ENCODE data around the gene LRP3. TPM values are rescaled to one million over a fixed set of nuclear protein-coding genes. Genes with fewer than 3 reads are reported as not detected.

LRP3 gene
- polyA plus RNA-seq, 3 donors: 1.4 to 11.9 (median 4.1) TPM

DNA sequence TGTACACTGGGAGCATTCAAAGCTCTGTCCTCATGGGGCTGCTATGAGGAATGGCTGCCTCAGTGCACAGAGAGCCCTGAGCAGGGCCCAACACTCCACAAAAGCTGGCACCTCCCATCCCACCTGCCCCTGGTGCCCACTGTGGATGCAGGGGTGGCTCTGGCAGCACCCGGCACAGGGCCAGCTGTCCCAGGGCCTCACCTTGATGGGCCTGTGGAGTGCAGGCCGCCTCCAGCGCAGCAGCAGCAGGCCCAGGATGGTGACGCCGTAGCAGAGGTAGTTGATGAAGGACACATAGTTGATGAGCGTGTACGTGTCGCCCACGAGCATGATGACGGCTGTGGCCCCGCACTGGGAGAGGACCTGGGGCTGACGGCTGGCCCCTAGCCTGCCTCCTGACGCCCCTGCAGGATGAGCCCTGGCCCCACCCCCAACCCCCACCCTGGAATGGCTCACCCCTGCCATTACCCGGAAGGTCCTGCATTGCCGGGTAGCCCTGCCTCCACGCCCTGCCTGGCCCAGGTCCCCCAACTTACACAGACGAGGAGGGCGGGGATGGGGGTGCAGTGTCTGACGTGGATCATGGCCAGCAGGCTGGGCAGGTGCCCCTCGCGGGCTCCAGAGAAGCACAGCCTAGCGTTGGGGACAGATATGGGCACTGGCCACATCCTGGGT is 16.3 kb downstream of the LRP3 start:
- H3K4me1 Mint-ChIP-seq: peaks cover 10% of the 10 kb centered on the region
- Histone ChIP-seq H3K36me3 (replicated peaks in 1 of 2; ENCODE audit: control insufficient read depth in 1 of 2, insufficient read depth in 2 of 2, low read length in 2 of 2) (peaks cover 20 to 25% of the 10 kb centered on the region in 2 donors), H3K4me1 (ENCODE audit: control insufficient read depth in 1 of 2, insufficient read depth in 2 of 2, low read length in 2 of 2) (peaks cover 12 to 13% of the 10 kb centered on the region in 2 donors), H3K27me3 (ENCODE audit: control insufficient read depth in 2 of 2, insufficient read depth in 2 of 2, low read length in 2 of 2) (no peaks in the 10 kb centered on the region), H3K27ac (ENCODE audit: low read depth in 1 of 2, low read length in 2 of 2) (no peak overlapping the region), H3K9ac (ENCODE audit: insufficient read depth, low read length, poor library complexity, severe bottlenecking) (no peak overlapping the region), H2AFZ (ENCODE audit: insufficient read depth, low read depth, low read length, poor library complexity, severe bottlenecking) (no peak overlapping the region), H4K20me1 (ENCODE audit: insufficient read depth, low read length) (no peaks in the 10 kb centered on the region), H3K4me2 (replicated peaks; ENCODE audit: extremely low read depth, low read length, poor library complexity, severe bottlenecking) (no peak overlapping the region), H3K9me3 (replicated peaks in 1 of 2; ENCODE audit: control insufficient read depth in 1 of 2, insufficient read depth in 1 of 2, low read length in 2 of 2) (no peaks in the 10 kb centered on the region), H3K4me3 (replicated peaks in 1 of 3; ENCODE audit: low read depth in 2 of 3, low read length in 3 of 3) (no peak overlapping the region), H3K79me2 (ENCODE audit: insufficient read depth, low read length) (no peaks in the 10 kb centered on the region)
- no peak overlapping the region for H3K4me3 Mint-ChIP-seq
- no peaks in the 10 kb centered on the region for H3K27me3 Mint-ChIP-seq (ENCODE audit: low read depth in 3 of 3)
- no peak for DNase-seq
- peaks cover 5 to 20% of the 10 kb centered on the region in 2 donors for H3K36me3 Mint-ChIP-seq
- no peaks in the 10 kb centered on the region for H3K9me3 Mint-ChIP-seq
- TF ChIP-seq, protein P1, sequence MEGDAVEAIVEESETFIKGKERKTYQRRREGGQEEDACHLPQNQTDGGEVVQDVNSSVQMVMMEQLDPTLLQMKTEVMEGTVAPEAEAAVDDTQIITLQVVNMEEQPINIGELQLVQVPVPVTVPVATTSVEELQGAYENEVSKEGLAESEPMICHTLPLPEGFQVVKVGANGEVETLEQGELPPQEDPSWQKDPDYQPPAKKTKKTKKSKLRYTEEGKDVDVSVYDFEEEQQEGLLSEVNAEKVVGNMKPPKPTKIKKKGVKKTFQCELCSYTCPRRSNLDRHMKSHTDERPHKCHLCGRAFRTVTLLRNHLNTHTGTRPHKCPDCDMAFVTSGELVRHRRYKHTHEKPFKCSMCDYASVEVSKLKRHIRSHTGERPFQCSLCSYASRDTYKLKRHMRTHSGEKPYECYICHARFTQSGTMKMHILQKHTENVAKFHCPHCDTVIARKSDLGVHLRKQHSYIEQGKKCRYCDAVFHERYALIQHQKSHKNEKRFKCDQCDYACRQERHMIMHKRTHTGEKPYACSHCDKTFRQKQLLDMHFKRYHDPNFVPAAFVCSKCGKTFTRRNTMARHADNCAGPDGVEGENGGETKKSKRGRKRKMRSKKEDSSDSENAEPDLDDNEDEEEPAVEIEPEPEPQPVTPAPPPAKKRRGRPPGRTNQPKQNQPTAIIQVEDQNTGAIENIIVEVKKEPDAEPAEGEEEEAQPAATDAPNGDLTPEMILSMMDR (IDR thresholded peaks at IDR 0.05): no peak
- intact Hi-C loops (cut with micrococcal nuclease): no loop called here
- H3K27ac Mint-ChIP-seq: no peak overlapping the region
- WGBS (ENCODE audit: insufficient coverage): 97% methylated on average over 18 of the region's 22 CpGs

GRCh38 chr19:33211794-33212435 is 17.8 kb downstream of the LRP3 start:
- peaks cover 0 to 10% of the 10 kb centered on the region in 2 donors for H3K36me3 Mint-ChIP-seq
- H3K27ac ChIP-seq (ENCODE audit: low read depth in 1 of 2, low read length in 2 of 2): no peak overlapping the region
- H4K20me1 ChIP-seq (ENCODE audit: insufficient read depth, low read length): no peaks in the 10 kb centered on the region
- no peak overlapping the region for H3K4me3 Mint-ChIP-seq
- no peak overlapping the region for H3K4me3 ChIP-seq (replicated peaks in 1 of 3; ENCODE audit: low read depth in 2 of 3, low read length in 3 of 3)
- no peak overlapping the region for H3K4me2 ChIP-seq (replicated peaks; ENCODE audit: extremely low read depth, low read length, poor library complexity, severe bottlenecking)
- no peak for DNase-seq
- 77% methylated on average over 16 of the region's 17 CpGs for WGBS (ENCODE audit: insufficient coverage)
- H3K9me3 ChIP-seq (replicated peaks in 1 of 2; ENCODE audit: control insufficient read depth in 1 of 2, insufficient read depth in 1 of 2, low read length in 2 of 2): no peaks in the 10 kb centered on the region
- H3K4me1 Mint-ChIP-seq: peaks cover 10% of the 10 kb centered on the region
- no peaks in the 10 kb centered on the region for H3K79me2 ChIP-seq (ENCODE audit: insufficient read depth, low read length)
- TF ChIP-seq, protein P1 (IDR thresholded peaks at IDR 0.05): no peak
- H2AFZ ChIP-seq (ENCODE audit: insufficient read depth, low read depth, low read length, poor library complexity, severe bottlenecking): no peak overlapping the region
- no peaks in the 10 kb centered on the region for H3K9me3 Mint-ChIP-seq
- peaks cover 12 to 13% of the 10 kb centered on the region in 2 donors for H3K4me1 ChIP-seq (ENCODE audit: control insufficient read depth in 1 of 2, insufficient read depth in 2 of 2, low read length in 2 of 2)
- peaks cover 10% of the 10 kb centered on the region in 2 donors for H3K36me3 ChIP-seq (replicated peaks in 1 of 2; ENCODE audit: control insufficient read depth in 1 of 2, insufficient read depth in 2 of 2, low read length in 2 of 2)
- no peak overlapping the region for H3K9ac ChIP-seq (ENCODE audit: insufficient read depth, low read length, poor library complexity, severe bottlenecking)
- intact Hi-C loops (cut with micrococcal nuclease): no loop called here
- H3K27me3 ChIP-seq (ENCODE audit: control insufficient read depth in 2 of 2, insufficient read depth in 2 of 2, low read length in 2 of 2): no peaks in the 10 kb centered on the region
- no peak overlapping the region for H3K27ac Mint-ChIP-seq
- H3K27me3 Mint-ChIP-seq (ENCODE audit: low read depth in 3 of 3): peaks cover 0 to 1% (median 0%) of the 10 kb centered on the region in 3 donors

Data from CD14-positive monocyte (primary cell).